Endothelial cell of umbilical vein (primary cell): ENCODE measurements around the gene RNASET2. TPM values are rescaled to one million over a fixed set of nuclear protein-coding genes. Genes with fewer than 3 reads are reported as not detected.

Experiments
- BruUV-seq: library from RNA; stranded (reverse); fragments of 400-500 nt; replicated peaks from 2 replicates; lab custom pipeline; 2021; lab: Mats Ljungman, UMichigan
- CTCF ChIA-PET: fragments of 300-600, 350-600 bp; sonication (Branson Sonifier 250); formaldehyde crosslinking; loops from one replicate; lab custom pipeline; 2021; ENCODE audit warnings: antibody characterized with exemption, inconsistent platforms; lab: Charles Lee
- POLR2A ChIA-PET: fragments of 300-600, 350-600 bp; sonication (Branson Sonifier 250); formaldehyde crosslinking; loops from one replicate; lab custom pipeline; 2021; ENCODE audit warnings: antibody characterized with exemption, inconsistent platforms; lab: Charles Lee
- DNase-seq: peaks from one replicate; pipeline ENCODE4 v3.0.0-alpha.2; 2011; ENCODE audit warnings: low read depth, low spot score
- FAIRE-seq: peaks from 2 replicates; lab custom pipeline; 2011; peaks lifted over from hg19 to GRCh38; lab: Jason Lieb, UNC
- H2AFZ ChIP-seq: 2 replicates; pipeline ENCODE4 v1.6.0; 2012; ENCODE audit warnings: low read depth, low read length, control low read depth, inconsistent platforms
- H3K27ac ChIP-seq: 2 replicates; pipeline ENCODE4 v1.5.1; 2011; ENCODE audit warnings: low read depth, mild to moderate bottlenecking, control low read depth, low read length, moderate library complexity; ENCODE audit not compliant: insufficient read depth
- H3K27me3 ChIP-seq, 2 experiments: 2 replicates each; pipeline versions ENCODE4 v1.6.0 to v1.6.1; 2011; ENCODE audit warnings: low read length in 2 of 2, mixed read lengths in 1 of 2; ENCODE audit not compliant: control insufficient read depth in 2 of 2, insufficient read depth in 2 of 2
- H3K36me3 ChIP-seq, 2 experiments: 2 replicates in 1 of 2; 3 replicates in 1 of 2; pipeline ENCODE4 v1.5.1; 2011; ENCODE audit warnings: low read length in 2 of 2, mild to moderate bottlenecking in 1 of 2, moderate library complexity in 1 of 2; ENCODE audit not compliant: control insufficient read depth in 2 of 2, insufficient read depth in 2 of 2; ENCODE audit errors: extremely low read depth in 1 of 2
- H3K4me1 ChIP-seq: 3 replicates; pipeline ENCODE4 v1.5.1; 2011; ENCODE audit warnings: mild to moderate bottlenecking, low read length; ENCODE audit not compliant: control insufficient read depth, insufficient read depth; ENCODE audit errors: extremely low read depth
- H3K4me2 ChIP-seq: 2 replicates; pipeline ENCODE4 v1.6.1; 2011; ENCODE audit warnings: low read length, control low read depth, mixed read lengths; ENCODE audit not compliant: insufficient read depth
- H3K4me3 ChIP-seq, 3 experiments: fragments of 200-600 bp in 1 of 3; sonication (generic), shearing (Covaris generic) in 1 of 3; replicated peaks in 1 of 3; 2 replicates each; pipeline ENCODE4 v1.5.1; 2011 to 2016; ENCODE audit warnings: control low read depth in 3 of 3, low read length in 3 of 3, mild to moderate bottlenecking in 2 of 3, inconsistent platforms in 1 of 3, low read depth in 1 of 3, moderate library complexity in 1 of 3; ENCODE audit not compliant: insufficient read depth in 1 of 3
- H3K79me2 ChIP-seq: 2 replicates; pipeline ENCODE4 v1.6.0; 2012; ENCODE audit warnings: low read length, inconsistent platforms; ENCODE audit not compliant: control insufficient read depth, insufficient read depth
- H3K9ac ChIP-seq: replicated peaks from 2 replicates; pipeline ENCODE3; 2011; ENCODE audit warnings: low read length, control low read depth; ENCODE audit not compliant: insufficient read depth; ENCODE audit errors: extremely low read depth
- H3K9me1 ChIP-seq: replicated peaks from 3 replicates; pipeline ENCODE4 v1.6.0; 2011; ENCODE audit warnings: mild to moderate bottlenecking, low read length; ENCODE audit not compliant: control insufficient read depth, insufficient read depth; ENCODE audit errors: extremely low read depth
- H3K9me3 ChIP-seq: replicated peaks from 2 replicates; pipeline ENCODE4 v1.5.1; 2012; ENCODE audit warnings: low read length, inconsistent platforms; ENCODE audit not compliant: control insufficient read depth, insufficient read depth
- H4K20me1 ChIP-seq: replicated peaks from 2 replicates; pipeline ENCODE3; 2011; ENCODE audit warnings: mild to moderate bottlenecking, low read length; ENCODE audit not compliant: control insufficient read depth, insufficient read depth; ENCODE audit errors: extremely low read depth
- CTCF ChIP-seq, 2 donors: IDR thresholded peaks; 1 replicate in 1 of 2; 2 replicates in 1 of 2; pipeline ENCODE4 v1.5.1; 2011; ENCODE audit warnings: low read length in 2 of 2, mild to moderate bottlenecking in 2 of 2, moderate library complexity in 2 of 2, control low read depth in 1 of 2, inconsistent platforms in 1 of 2, low read depth in 1 of 2; ENCODE audit not compliant: insufficient read depth in 1 of 2; ENCODE audit errors: extremely low read depth in 1 of 2
- EZH2 ChIP-seq: IDR thresholded peaks from 2 replicates; pipeline ENCODE4 v1.6.1; 2012; ENCODE audit warnings: borderline replicate concordance, low read depth, mild to moderate bottlenecking, moderate library complexity, low read length, inconsistent platforms; ENCODE audit not compliant: severe bottlenecking
- FOS ChIP-seq: IDR thresholded peaks from 2 replicates; pipeline ENCODE4 v1.6.1; 2011; ENCODE audit warnings: mild to moderate bottlenecking, low read length, moderate library complexity, borderline replicate concordance; ENCODE audit not compliant: insufficient read depth
- GATA2 ChIP-seq: IDR thresholded peaks from 2 replicates; pipeline ENCODE4 v1.7.0; 2011; ENCODE audit warnings: low read depth, mild to moderate bottlenecking, moderate library complexity, mixed read lengths, low read length; ENCODE audit not compliant: insufficient read length, insufficient read depth
- JUN ChIP-seq: IDR thresholded peaks from 2 replicates; pipeline ENCODE4 v1.6.1; 2011; ENCODE audit warnings: borderline replicate concordance, low read depth; ENCODE audit not compliant: insufficient read length, insufficient read depth
- MAX ChIP-seq: IDR thresholded peaks from 2 replicates; pipeline ENCODE4 v1.6.1; 2011; ENCODE audit not compliant: insufficient read depth, insufficient read length
- MYC ChIP-seq: IDR thresholded peaks from one replicate; pipeline ENCODE4 v1.6.1; 2011; ENCODE audit warnings: mild to moderate bottlenecking, low read depth, low read length
- POLR2A ChIP-seq: IDR thresholded peaks from 2 replicates; pipeline ENCODE4 v1.6.1; 2012; ENCODE audit warnings: low read depth, mild to moderate bottlenecking, control low read depth, low read length
- POLR2AphosphoS5 ChIP-seq: IDR thresholded peaks from 2 replicates; pipeline ENCODE4 v1.6.1; 2012; ENCODE audit warnings: low read depth, mild to moderate bottlenecking, control low read depth, low read length, moderate library complexity; ENCODE audit not compliant: insufficient read depth
- dilution Hi-C: fragments of 300-500 bp; cut with MboI; formaldehyde crosslinking; loops from one replicate; pipeline ENCODE4 v1.15.0; 2019; ENCODE audit warnings: low sequenced_read_pairs; ENCODE audit not compliant: extremely low pct_ligation_motif_present
- intact Hi-C: fragments of 100-400 bp; cut with micrococcal nuclease; formaldehyde crosslinking; loops from one replicate; pipeline ENCODE4 v1.10.0; 2022
- polyA plus RNA-seq, 4 experiments: library from polyadenylated mRNA; depleted of rRNA in 3 of 4; stranded (reverse) in 3 of 4; unstranded in 1 of 4; fragments of >200 nt; gene quantifications; 2 replicates each; pipeline versions ENCODE4 v1.2.1 to v1.2.3, GENCODE V29; 2011 to 2012; ENCODE audit warnings: missing spikeins in 1 of 4
- total RNA-seq: library from RNA; stranded (reverse); gene quantifications from 2 replicates; pipeline ENCODE4 v1.2.3, GENCODE V29; 2021

RNASET2 gene
- total and polyA plus RNA-seq, 2 donors (not counting 3 experiments of a cell fraction or from before 2014, with no cell fraction given): 10.7 to 11.4 TPM

- no peak overlapping the region for H2AFZ ChIP-seq
- no peaks in the 10 kb centered on the region for H4K20me1 ChIP-seq
- no peak for DNase-seq
- no peak overlapping the region for H3K4me2 ChIP-seq
- no peak overlapping the region for H3K9ac ChIP-seq
- no peak overlapping the region for H3K27ac ChIP-seq
- intact Hi-C loops: no loop called here
- no peaks in the 10 kb centered on the region for H3K27me3 ChIP-seq
- no peaks in the 10 kb centered on the region for H3K4me1 ChIP-seq
- no peak overlapping the region for H3K4me3 ChIP-seq
- CTCF ChIA-PET: interaction anchor here (2.1 kb wide), 1 partner anchor 59 kb away, joined by 8 read pairs; no protein-coding TSS in a partner anchor
- BruUV-seq: no TSS peak
- no peaks in the 10 kb centered on the region for H3K9me1 ChIP-seq
- no peaks in the 10 kb centered on the region for H3K9me3 ChIP-seq
- dilution Hi-C loops: no loop called here
- no peak for TF ChIP-seq POLR2A
- peak; percentile 64 for TF ChIP-seq MAX
- no peaks in the 10 kb centered on the region for H3K36me3 ChIP-seq
- FAIRE-seq: no peak
- H3K79me2 ChIP-seq: no peaks in the 10 kb centered on the region
- POLR2A ChIA-PET: no interaction called here
Measured at GRCh38 chr6:166930354-166930891, 25.9 kb downstream of the RNASET2 start.

- no peak for FAIRE-seq
- Histone ChIP-seq H3K27ac (no peak overlapping the region), H3K27me3 (no peaks in the 10 kb centered on the region), H3K4me3 (no peak overlapping the region), H4K20me1 (no peaks in the 10 kb centered on the region), H2AFZ (no peak overlapping the region), H3K9me1 (no peaks in the 10 kb centered on the region), H3K79me2 (no peaks in the 10 kb centered on the region), H3K9me3 (no peaks in the 10 kb centered on the region), H3K36me3 (no peaks in the 10 kb centered on the region), H3K9ac (no peak overlapping the region), H3K4me1 (no peaks in the 10 kb centered on the region), H3K4me2 (no peak overlapping the region)
- ChIA-PET CTCF (interaction anchor here (0.9 to 2.1 kb wide), 2 partner anchors 8 to 60 kb away, joined by 3 to 8 read pairs; no protein-coding TSS in a partner anchor), POLR2A (no interaction called here)
- TF ChIP-seq MYC: no peak
- TF ChIP-seq CTCF (IDR thresholded peaks at IDR 0.05; ENCODE audit: extremely low read depth in 1 of 2, insufficient read depth in 1 of 2, low read depth in 1 of 2, low read length in 2 of 2): no peak
- TF ChIP-seq EZH2: no peak
- no peak for TF ChIP-seq JUN
- TF ChIP-seq POLR2AphosphoS5: no peak
- TF ChIP-seq POLR2A: no peak
- no peak for TF ChIP-seq FOS
- TF ChIP-seq MAX: no peak
- TF ChIP-seq GATA2: no peak
- intact Hi-C loops: no loop called here
- no TSS peak for BruUV-seq
- DNase-seq: no peak
- dilution Hi-C loops: no loop called here
Measured at GRCh38 chr6:166929542-166930189, 26.7 kb downstream of the RNASET2 start.
